CD4-positive, CD25-positive, alpha-beta regulatory T cell (primary cell): Measurements from ENCODE around the gene GPR160. TPM values are rescaled to one million over a fixed set of nuclear protein-coding genes. Genes with fewer than 3 reads are reported as not detected.

Source experiments
- ATAC-seq, 2 donors: fragments of 150-1000 bp; cut with Tn5 transposase; one replicate each; pipeline ENCODE4 v1.10.0; 2021; ENCODE audit warnings: low read depth in 2 of 2, moderate number of reproducible peaks in 2 of 2, moderate library complexity in 1 of 2
- DNase-seq, 3 donors: peaks; one replicate each; pipeline versions ENCODE4 v3.0.0 to v3.0.0-alpha.2; 2012 to 2022; ENCODE audit warnings: mixed read lengths in 1 of 3
- H3K27ac ChIP-seq: one replicate; pipeline ENCODE4 v1.7.0; 2013; ENCODE audit warnings: mild to moderate bottlenecking, low read length; ENCODE audit not compliant: insufficient read depth, poor library complexity, severe bottlenecking
- H3K27me3 ChIP-seq: one replicate; pipeline ENCODE4 v1.7.0; 2013; ENCODE audit warnings: low read length; ENCODE audit not compliant: control insufficient read depth, insufficient read depth
- H3K36me3 ChIP-seq: one replicate; pipeline ENCODE4 v1.7.0; 2013; ENCODE audit warnings: mild to moderate bottlenecking, low read length, moderate library complexity; ENCODE audit not compliant: control insufficient read depth, insufficient read depth
- H3K4me1 ChIP-seq: 2 replicates; pipeline ENCODE4 v1.7.0; 2013; ENCODE audit warnings: mild to moderate bottlenecking, low read length; ENCODE audit not compliant: insufficient read depth, control insufficient read depth, poor library complexity, severe bottlenecking
- H3K4me3 ChIP-seq: one replicate; pipeline ENCODE4 v1.7.0; 2013; ENCODE audit warnings: low read depth, mild to moderate bottlenecking, low read length, moderate library complexity
- H3K9me3 ChIP-seq, 2 experiments: 1 replicate in 1 of 2; 2 replicates in 1 of 2; pipeline ENCODE4 v1.7.0; 2013; ENCODE audit warnings: low read length in 2 of 2, mild to moderate bottlenecking in 1 of 2, moderate library complexity in 1 of 2; ENCODE audit not compliant: control insufficient read depth in 2 of 2
- H3K27ac Mint-ChIP-seq, 3 donors: one replicate each; pipeline ENCODE4 v1.8.0; 2020 to 2022; ENCODE audit warnings: mild to moderate bottlenecking in 3 of 3, mixed read lengths in 3 of 3, moderate library complexity in 2 of 3
- H3K27me3 Mint-ChIP-seq: one replicate; pipeline ENCODE4 v1.8.0; 2022; ENCODE audit warnings: mild to moderate bottlenecking, mixed read lengths
- H3K36me3 Mint-ChIP-seq: one replicate; pipeline ENCODE4 v1.8.0; 2020; ENCODE audit warnings: mixed read lengths
- H3K4me1 Mint-ChIP-seq, 4 donors: one replicate each; pipeline ENCODE4 v1.8.0; 2020 to 2022; ENCODE audit warnings: mixed read lengths in 4 of 4, mild to moderate bottlenecking in 1 of 4
- H3K4me3 Mint-ChIP-seq, 4 donors: one replicate each; pipeline ENCODE4 v1.8.0; 2020 to 2022; ENCODE audit warnings: mild to moderate bottlenecking in 4 of 4, mixed read lengths in 4 of 4, moderate library complexity in 3 of 4
- H3K9me3 Mint-ChIP-seq, 7 donors: one replicate each; pipeline ENCODE4 v1.8.0; 2020 to 2022; ENCODE audit warnings: mixed read lengths in 7 of 7, mild to moderate bottlenecking in 3 of 7, moderate library complexity in 2 of 7
- polyA plus RNA-seq, 4 donors: library from polyadenylated mRNA; unstranded; fragments of 300-500 nt; fragmentation: Illumina TruSeq; gene quantifications; one replicate each; pipeline ENCODE4 v1.2.3, GENCODE V29; 2021
- total RNA-seq: library from RNA; stranded (reverse); gene quantifications from one replicate; pipeline ENCODE4 v1.2.3, GENCODE V29; 2022

GPR160 gene
- total and polyA plus RNA-seq, 5 donors from 2014 or later = 0.37 to 6.2 (median 3.2) TPM

GRCh38 chr3:170117134-170117533 lies 79.3 kb downstream of the GPR160 start:
- Histone ChIP-seq H3K36me3 (peaks cover 85% of the 10 kb centered on the region), H3K27ac (no peak overlapping the region), H3K4me3 (no peak overlapping the region), H3K4me1 (no peaks in the 10 kb centered on the region), H3K9me3 (no peaks in the 10 kb centered on the region), H3K27me3 (no peaks in the 10 kb centered on the region)
- ATAC-seq (no peak), DNase-seq (no peak)
- peaks cover 0 to 16% (median 5%) of the 10 kb centered on the region in 4 donors for H3K4me1 Mint-ChIP-seq
- H3K27me3 Mint-ChIP-seq = no peaks in the 10 kb centered on the region
- H3K4me3 Mint-ChIP-seq = no peak overlapping the region
- H3K9me3 Mint-ChIP-seq = no peaks in the 10 kb centered on the region
- peaks cover 26% of the 10 kb centered on the region for H3K36me3 Mint-ChIP-seq
- peak overlapping the region in 1 of 3 donors; percentile 25 for H3K27ac Mint-ChIP-seq

GRCh38 chr3:170128259-170128976 lies 90.6 kb downstream of the GPR160 start:
- peak overlapping the region; percentile 16 for H3K4me3 ChIP-seq
- Mint-ChIP-seq H3K4me3 (peak overlapping the region in 3 of 4 donors; percentile 44 to 83 (median 54)), H3K9me3 (peaks cover 0 to 8% (median under 1%) of the 10 kb centered on the region in 7 donors), H3K4me1 (peaks cover 28 to 49% (median 36%) of the 10 kb centered on the region in 4 donors), H3K27ac (peak overlapping the region; percentile 39 to 70 (median 65)), H3K36me3 (peaks cover 28% of the 10 kb centered on the region), H3K27me3 (no peaks in the 10 kb centered on the region)
- peaks cover 52% of the 10 kb centered on the region for H3K36me3 ChIP-seq
- H3K27ac ChIP-seq = no peak overlapping the region
- ATAC-seq (peak in 1 of 2 donors; percentile 18), DNase-seq (peak in 1 of 3 donors; percentile 27)
- H3K4me1 ChIP-seq = peaks cover 8% of the 10 kb centered on the region
- H3K9me3 ChIP-seq = peaks cover 5 to 6% of the 10 kb centered on the region in 2 experiments
- no peaks in the 10 kb centered on the region for H3K27me3 ChIP-seq

- ATAC-seq = no peak
- Histone ChIP-seq H3K4me3 (peak overlapping the region; percentile 16), H3K27ac (no peak overlapping the region), H3K27me3 (no peaks in the 10 kb centered on the region), H3K4me1 (peaks cover 8% of the 10 kb centered on the region), H3K9me3 (peaks cover 5 to 6% of the 10 kb centered on the region in 2 experiments), H3K36me3 (peaks cover 58% of the 10 kb centered on the region)
- H3K27ac Mint-ChIP-seq = peak overlapping the region; percentile 11 to 70 (median 65)
- peaks cover 0 to 10% (median 2%) of the 10 kb centered on the region in 7 donors for H3K9me3 Mint-ChIP-seq
- no peaks in the 10 kb centered on the region for H3K27me3 Mint-ChIP-seq
- no peak for DNase-seq
- peaks cover 33% of the 10 kb centered on the region for H3K36me3 Mint-ChIP-seq
- H3K4me3 Mint-ChIP-seq = peak overlapping the region in 3 of 4 donors; percentile 44 to 83 (median 54)
- peaks cover 32 to 49% (median 41%) of the 10 kb centered on the region in 4 donors for H3K4me1 Mint-ChIP-seq
Observed at GRCh38 chr3:170128977-170129431, 91.2 kb downstream of the GPR160 start.

- no peaks in the 10 kb centered on the region for H3K27me3 ChIP-seq
- H3K9me3 Mint-ChIP-seq = peaks cover 0 to 10% (median 3%) of the 10 kb centered on the region in 7 donors
- peaks cover 34 to 50% (median 44%) of the 10 kb centered on the region in 4 donors for H3K4me1 Mint-ChIP-seq
- DNase-seq (no peak), ATAC-seq (no peak)
- H3K27ac Mint-ChIP-seq = no peak overlapping the region
- no peaks in the 10 kb centered on the region for H3K27me3 Mint-ChIP-seq
- H3K36me3 ChIP-seq = peaks cover 66% of the 10 kb centered on the region
- peaks cover 8% of the 10 kb centered on the region for H3K4me1 ChIP-seq
- H3K9me3 ChIP-seq = peaks cover 5 to 6% of the 10 kb centered on the region in 2 experiments
- H3K4me3 Mint-ChIP-seq = no peak overlapping the region
- H3K36me3 Mint-ChIP-seq = peaks cover 44% of the 10 kb centered on the region
- no peak overlapping the region for H3K27ac ChIP-seq
- H3K4me3 ChIP-seq = no peak overlapping the region
Observed at GRCh38 chr3:170130532-170130931, 92.7 kb downstream of the GPR160 start.

- ATAC-seq = no peak
- DNase-seq = peak in 1 of 3 donors; percentile 69
Observed at GRCh38 chr3:170132335-170132734, 94.5 kb downstream of the GPR160 start.

More at GRCh38 chr3:170132335-170132734, 94.5 kb downstream of the GPR160 start:
- H3K4me1 Mint-ChIP-seq = peaks cover 42 to 52% (median 49%) of the 10 kb centered on the region in 4 donors
- Histone ChIP-seq H3K27me3 (no peaks in the 10 kb centered on the region), H3K36me3 (peaks cover 81% of the 10 kb centered on the region), H3K4me1 (peaks cover 8% of the 10 kb centered on the region), H3K4me3 (no peak overlapping the region), H3K9me3 (peaks cover 5 to 6% of the 10 kb centered on the region in 2 experiments), H3K27ac (no peak overlapping the region)
- H3K36me3 Mint-ChIP-seq = peaks cover 52% of the 10 kb centered on the region
- H3K27me3 Mint-ChIP-seq = no peaks in the 10 kb centered on the region
- H3K4me3 Mint-ChIP-seq = no peak overlapping the region
- peaks cover 0 to 10% (median 3%) of the 10 kb centered on the region in 7 donors for H3K9me3 Mint-ChIP-seq
- H3K27ac Mint-ChIP-seq = no peak overlapping the region

Other genes starting within 250 kb of the GPR160 start
- gene LRRIQ4, start 225.1 kb upstream of the GPR160 start, total RNA-seq = not detected
- gene LRRIQ4, start 225.1 kb upstream of the GPR160 start, polyA plus RNA-seq = not detected
- gene LRRC34, start 225.1 kb upstream of the GPR160 start, total RNA-seq = not detected
- gene LRRC34, start 225.1 kb upstream of the GPR160 start, polyA plus RNA-seq = under 1 TPM in 3 of 4 donors, not detected in 1; 0.06 to 0.62 (median 0.21) TPM
- gene LRRC31, start 168.1 kb upstream of the GPR160 start, total RNA-seq = not detected
- gene LRRC31, start 168.1 kb upstream of the GPR160 start, polyA plus RNA-seq = not detected
- not detected for gene SAMD7, start 126.4 kb upstream of the GPR160 start, total RNA-seq
- gene SAMD7, start 126.4 kb upstream of the GPR160 start, polyA plus RNA-seq = not detected
- gene SEC62, start 71.2 kb upstream of the GPR160 start, total RNA-seq = 78.7 TPM
- gene SEC62, start 71.2 kb upstream of the GPR160 start, polyA plus RNA-seq = 100 to 1,000 TPM; 127 to 193 (median 141) TPM
- 177 TPM for gene PHC3, start 143.7 kb downstream of the GPR160 start, total RNA-seq
- 10 to 100 TPM; 38.5 to 50.1 (median 42.7) TPM for gene PHC3, start 143.7 kb downstream of the GPR160 start, polyA plus RNA-seq
- gene PRKCI, start 184.4 kb downstream of the GPR160 start, total RNA-seq = 20.8 TPM
- gene PRKCI, start 184.4 kb downstream of the GPR160 start, polyA plus RNA-seq = 10 to 100 TPM; 14.1 to 18.6 (median 18.2) TPM